WTC11 (cell line): ENCODE data around the gene RPRD1B. TPM values are rescaled to one million over a fixed set of nuclear protein-coding genes. Genes with fewer than 3 reads are reported as not detected.

Experiments
- ATAC-seq: fragments of 200-7000 bp; cut with Tn5 transposase; 2 replicates; pipeline ENCODE4 v1.10.0; 2021; ENCODE audit warnings: mild to moderate bottlenecking, moderate library complexity
- CTCF ChIA-PET: fragments of 300-600 bp; sonication (Branson Sonifier 250); formaldehyde crosslinking; loops from one replicate; lab custom pipeline; 2021; ENCODE audit warnings: antibody characterized with exemption; lab: Charles Lee
- POLR2A ChIA-PET: fragments of 350-600 bp; sonication (Branson Sonifier 250); formaldehyde crosslinking; loops from one replicate; lab custom pipeline; 2021; ENCODE audit warnings: antibody characterized with exemption; lab: Charles Lee
- DNase-seq: peaks from one replicate; pipeline ENCODE4 v3.0.0; 2021; ENCODE audit warnings: low spot score
- H3K27ac Mint-ChIP-seq: 2 replicates; pipeline ENCODE4 v1.8.0; 2021; ENCODE audit warnings: mixed read lengths
- H3K27me3 Mint-ChIP-seq: 2 replicates; pipeline ENCODE4 v1.8.0; 2021; ENCODE audit warnings: low read depth, mild to moderate bottlenecking, moderate library complexity, mixed read lengths
- H3K36me3 Mint-ChIP-seq: 2 replicates; pipeline ENCODE4 v1.8.0; 2021; ENCODE audit warnings: mixed read lengths
- H3K4me1 Mint-ChIP-seq: 2 replicates; pipeline ENCODE4 v1.8.0; 2022; ENCODE audit warnings: mixed read lengths
- H3K4me3 Mint-ChIP-seq: 2 replicates; pipeline ENCODE4 v1.8.0; 2021; ENCODE audit warnings: mild to moderate bottlenecking, moderate library complexity, mixed read lengths
- H3K9me3 Mint-ChIP-seq: 2 replicates; pipeline ENCODE4 v1.8.0; 2021; ENCODE audit warnings: mixed read lengths
- ETV6 ChIP-seq: sonication (generic); formaldehyde crosslinking; IDR thresholded peaks from 2 replicates; pipeline ENCODE4 v1.8.1; 2022; ENCODE audit warnings: mild to moderate bottlenecking, missing genetic modification reagents
- FOXJ3 ChIP-seq: sonication (generic); formaldehyde crosslinking; IDR thresholded peaks from 2 replicates; pipeline ENCODE4 v1.9.0; 2021; ENCODE audit warnings: missing genetic modification reagents, mild to moderate bottlenecking, borderline replicate concordance
- FOXK1 ChIP-seq: sonication (generic); formaldehyde crosslinking; IDR thresholded peaks from 2 replicates; pipeline ENCODE4 v1.8.0; 2022; ENCODE audit warnings: mild to moderate bottlenecking, moderate library complexity, missing genetic modification reagents
- NFATC4 ChIP-seq: fragments of 250-450 bp; sonication (Bioruptor Pico); IDR thresholded peaks from 2 replicates; pipeline ENCODE4 v1.9.0; 2021; ENCODE audit warnings: mild to moderate bottlenecking
- NR2C2 ChIP-seq: sonication (generic); formaldehyde crosslinking; IDR thresholded peaks from 2 replicates; pipeline ENCODE4 v1.8.0; 2022; ENCODE audit warnings: mild to moderate bottlenecking, missing genetic modification reagents
- total RNA-seq: library from RNA; stranded (reverse); gene quantifications from 3 replicates; pipeline ENCODE4 v1.2.3, GENCODE V29; 2021
- TF ChIP-seq, protein P1 (sequence below): sonication (generic); formaldehyde crosslinking; IDR thresholded peaks from 2 replicates; pipeline ENCODE4 v1.8.1; 2023; ENCODE audit warnings: mild to moderate bottlenecking, moderate library complexity, missing genetic modification reagents
- TF ChIP-seq, protein P2 (sequence below): sonication (generic); formaldehyde crosslinking; IDR thresholded peaks from 2 replicates; pipeline ENCODE4 v1.8.0; 2023; ENCODE audit warnings: mild to moderate bottlenecking, missing genetic modification reagents
- TF ChIP-seq, protein P3 (sequence below): fragments of 200-600 bp; IDR thresholded peaks from 2 replicates; pipeline ENCODE4 v1.8.0; 2022; ENCODE audit warnings: antibody characterized with exemption
- TF ChIP-seq, protein P4 (sequence below): sonication (generic); formaldehyde crosslinking; IDR thresholded peaks from 2 replicates; pipeline ENCODE4 v1.8.0; 2022; ENCODE audit warnings: mild to moderate bottlenecking, missing genetic modification reagents
- TF ChIP-seq, protein P5 (sequence below): sonication (generic); formaldehyde crosslinking; conservative IDR thresholded peaks from 2 replicates; pipeline ENCODE4 v1.8.1; 2022; ENCODE audit warnings: mild to moderate bottlenecking, missing genetic modification reagents
- TF ChIP-seq, protein P6 (sequence below): fragments of 250-450 bp; sonication (Bioruptor Pico); IDR thresholded peaks from 2 replicates; pipeline ENCODE4 v1.9.0; 2021; ENCODE audit warnings: mild to moderate bottlenecking, borderline replicate concordance
- TF ChIP-seq, protein P7 (sequence below): sonication (generic); formaldehyde crosslinking; IDR thresholded peaks from 2 replicates; pipeline ENCODE4 v1.8.0; 2022; ENCODE audit warnings: mild to moderate bottlenecking, missing genetic modification reagents

RPRD1B gene
- total RNA-seq, 1 experiment from 2014 or later: 21.4 TPM

DNA sequence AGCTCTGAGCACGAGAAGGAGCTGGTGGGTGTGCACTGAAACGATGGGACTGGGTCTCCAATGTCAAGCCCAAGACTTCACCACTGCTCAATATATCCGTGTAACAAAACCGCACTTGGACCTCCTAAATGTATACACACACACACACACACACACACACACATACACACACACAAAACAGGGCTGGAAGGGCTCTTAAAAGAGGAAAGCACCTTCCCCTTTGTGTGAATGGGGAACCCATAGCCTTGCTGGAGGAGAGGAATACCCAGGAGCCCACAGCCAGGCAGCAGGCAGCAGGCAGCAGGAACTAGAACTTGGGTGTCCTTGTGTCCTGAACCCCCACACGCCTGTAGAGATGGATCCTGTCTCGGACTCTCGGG is 101.7 kb downstream of the RPRD1B start:
- ChIA-PET POLR2A (no interaction called here), CTCF (no interaction called here)
- TF ChIP-seq, protein P1, sequence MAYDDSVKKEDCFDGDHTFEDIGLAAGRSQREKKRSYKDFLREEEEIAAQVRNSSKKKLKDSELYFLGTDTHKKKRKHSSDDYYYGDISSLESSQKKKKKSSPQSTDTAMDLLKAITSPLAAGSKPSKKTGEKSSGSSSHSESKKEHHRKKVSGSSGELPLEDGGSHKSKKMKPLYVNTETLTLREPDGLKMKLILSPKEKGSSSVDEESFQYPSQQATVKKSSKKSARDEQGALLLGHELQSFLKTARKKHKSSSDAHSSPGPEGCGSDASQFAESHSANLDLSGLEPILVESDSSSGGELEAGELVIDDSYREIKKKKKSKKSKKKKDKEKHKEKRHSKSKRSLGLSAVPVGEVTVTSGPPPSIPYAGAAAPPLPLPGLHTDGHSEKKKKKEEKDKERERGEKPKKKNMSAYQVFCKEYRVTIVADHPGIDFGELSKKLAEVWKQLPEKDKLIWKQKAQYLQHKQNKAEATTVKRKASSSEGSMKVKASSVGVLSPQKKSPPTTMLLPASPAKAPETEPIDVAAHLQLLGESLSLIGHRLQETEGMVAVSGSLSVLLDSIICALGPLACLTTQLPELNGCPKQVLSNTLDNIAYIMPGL (CRISPR knock-in tag): no peak
- TF ChIP-seq, protein P2, sequence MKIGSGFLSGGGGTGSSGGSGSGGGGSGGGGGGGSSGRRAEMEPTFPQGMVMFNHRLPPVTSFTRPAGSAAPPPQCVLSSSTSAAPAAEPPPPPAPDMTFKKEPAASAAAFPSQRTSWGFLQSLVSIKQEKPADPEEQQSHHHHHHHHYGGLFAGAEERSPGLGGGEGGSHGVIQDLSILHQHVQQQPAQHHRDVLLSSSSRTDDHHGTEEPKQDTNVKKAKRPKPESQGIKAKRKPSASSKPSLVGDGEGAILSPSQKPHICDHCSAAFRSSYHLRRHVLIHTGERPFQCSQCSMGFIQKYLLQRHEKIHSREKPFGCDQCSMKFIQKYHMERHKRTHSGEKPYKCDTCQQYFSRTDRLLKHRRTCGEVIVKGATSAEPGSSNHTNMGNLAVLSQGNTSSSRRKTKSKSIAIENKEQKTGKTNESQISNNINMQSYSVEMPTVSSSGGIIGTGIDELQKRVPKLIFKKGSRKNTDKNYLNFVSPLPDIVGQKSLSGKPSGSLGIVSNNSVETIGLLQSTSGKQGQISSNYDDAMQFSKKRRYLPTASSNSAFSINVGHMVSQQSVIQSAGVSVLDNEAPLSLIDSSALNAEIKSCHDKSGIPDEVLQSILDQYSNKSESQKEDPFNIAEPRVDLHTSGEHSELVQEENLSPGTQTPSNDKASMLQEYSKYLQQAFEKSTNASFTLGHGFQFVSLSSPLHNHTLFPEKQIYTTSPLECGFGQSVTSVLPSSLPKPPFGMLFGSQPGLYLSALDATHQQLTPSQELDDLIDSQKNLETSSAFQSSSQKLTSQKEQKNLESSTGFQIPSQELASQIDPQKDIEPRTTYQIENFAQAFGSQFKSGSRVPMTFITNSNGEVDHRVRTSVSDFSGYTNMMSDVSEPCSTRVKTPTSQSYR (CRISPR knock-in tag): no peak
- TF ChIP-seq FOXK1 (CRISPR knock-in tag) (no peak), NFATC4 (no peak), FOXJ3 (CRISPR knock-in tag) (no peak), NR2C2 (CRISPR knock-in tag) (no peak)
- TF ChIP-seq, protein P3, sequence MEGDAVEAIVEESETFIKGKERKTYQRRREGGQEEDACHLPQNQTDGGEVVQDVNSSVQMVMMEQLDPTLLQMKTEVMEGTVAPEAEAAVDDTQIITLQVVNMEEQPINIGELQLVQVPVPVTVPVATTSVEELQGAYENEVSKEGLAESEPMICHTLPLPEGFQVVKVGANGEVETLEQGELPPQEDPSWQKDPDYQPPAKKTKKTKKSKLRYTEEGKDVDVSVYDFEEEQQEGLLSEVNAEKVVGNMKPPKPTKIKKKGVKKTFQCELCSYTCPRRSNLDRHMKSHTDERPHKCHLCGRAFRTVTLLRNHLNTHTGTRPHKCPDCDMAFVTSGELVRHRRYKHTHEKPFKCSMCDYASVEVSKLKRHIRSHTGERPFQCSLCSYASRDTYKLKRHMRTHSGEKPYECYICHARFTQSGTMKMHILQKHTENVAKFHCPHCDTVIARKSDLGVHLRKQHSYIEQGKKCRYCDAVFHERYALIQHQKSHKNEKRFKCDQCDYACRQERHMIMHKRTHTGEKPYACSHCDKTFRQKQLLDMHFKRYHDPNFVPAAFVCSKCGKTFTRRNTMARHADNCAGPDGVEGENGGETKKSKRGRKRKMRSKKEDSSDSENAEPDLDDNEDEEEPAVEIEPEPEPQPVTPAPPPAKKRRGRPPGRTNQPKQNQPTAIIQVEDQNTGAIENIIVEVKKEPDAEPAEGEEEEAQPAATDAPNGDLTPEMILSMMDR: no peak
- TF ChIP-seq, protein P4, sequence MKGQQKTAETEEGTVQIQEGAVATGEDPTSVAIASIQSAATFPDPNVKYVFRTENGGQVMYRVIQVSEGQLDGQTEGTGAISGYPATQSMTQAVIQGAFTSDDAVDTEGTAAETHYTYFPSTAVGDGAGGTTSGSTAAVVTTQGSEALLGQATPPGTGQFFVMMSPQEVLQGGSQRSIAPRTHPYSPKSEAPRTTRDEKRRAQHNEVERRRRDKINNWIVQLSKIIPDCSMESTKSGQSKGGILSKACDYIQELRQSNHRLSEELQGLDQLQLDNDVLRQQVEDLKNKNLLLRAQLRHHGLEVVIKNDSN (CRISPR knock-in tag): no peak
- TF ChIP-seq, protein P5, sequence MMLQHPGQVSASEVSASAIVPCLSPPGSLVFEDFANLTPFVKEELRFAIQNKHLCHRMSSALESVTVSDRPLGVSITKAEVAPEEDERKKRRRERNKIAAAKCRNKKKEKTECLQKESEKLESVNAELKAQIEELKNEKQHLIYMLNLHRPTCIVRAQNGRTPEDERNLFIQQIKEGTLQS (CRISPR knock-in tag): no peak
- TF ChIP-seq, protein P6, sequence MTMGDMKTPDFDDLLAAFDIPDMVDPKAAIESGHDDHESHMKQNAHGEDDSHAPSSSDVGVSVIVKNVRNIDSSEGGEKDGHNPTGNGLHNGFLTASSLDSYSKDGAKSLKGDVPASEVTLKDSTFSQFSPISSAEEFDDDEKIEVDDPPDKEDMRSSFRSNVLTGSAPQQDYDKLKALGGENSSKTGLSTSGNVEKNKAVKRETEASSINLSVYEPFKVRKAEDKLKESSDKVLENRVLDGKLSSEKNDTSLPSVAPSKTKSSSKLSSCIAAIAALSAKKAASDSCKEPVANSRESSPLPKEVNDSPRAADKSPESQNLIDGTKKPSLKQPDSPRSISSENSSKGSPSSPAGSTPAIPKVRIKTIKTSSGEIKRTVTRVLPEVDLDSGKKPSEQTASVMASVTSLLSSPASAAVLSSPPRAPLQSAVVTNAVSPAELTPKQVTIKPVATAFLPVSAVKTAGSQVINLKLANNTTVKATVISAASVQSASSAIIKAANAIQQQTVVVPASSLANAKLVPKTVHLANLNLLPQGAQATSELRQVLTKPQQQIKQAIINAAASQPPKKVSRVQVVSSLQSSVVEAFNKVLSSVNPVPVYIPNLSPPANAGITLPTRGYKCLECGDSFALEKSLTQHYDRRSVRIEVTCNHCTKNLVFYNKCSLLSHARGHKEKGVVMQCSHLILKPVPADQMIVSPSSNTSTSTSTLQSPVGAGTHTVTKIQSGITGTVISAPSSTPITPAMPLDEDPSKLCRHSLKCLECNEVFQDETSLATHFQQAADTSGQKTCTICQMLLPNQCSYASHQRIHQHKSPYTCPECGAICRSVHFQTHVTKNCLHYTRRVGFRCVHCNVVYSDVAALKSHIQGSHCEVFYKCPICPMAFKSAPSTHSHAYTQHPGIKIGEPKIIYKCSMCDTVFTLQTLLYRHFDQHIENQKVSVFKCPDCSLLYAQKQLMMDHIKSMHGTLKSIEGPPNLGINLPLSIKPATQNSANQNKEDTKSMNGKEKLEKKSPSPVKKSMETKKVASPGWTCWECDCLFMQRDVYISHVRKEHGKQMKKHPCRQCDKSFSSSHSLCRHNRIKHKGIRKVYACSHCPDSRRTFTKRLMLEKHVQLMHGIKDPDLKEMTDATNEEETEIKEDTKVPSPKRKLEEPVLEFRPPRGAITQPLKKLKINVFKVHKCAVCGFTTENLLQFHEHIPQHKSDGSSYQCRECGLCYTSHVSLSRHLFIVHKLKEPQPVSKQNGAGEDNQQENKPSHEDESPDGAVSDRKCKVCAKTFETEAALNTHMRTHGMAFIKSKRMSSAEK (CRISPR knock-in tag): no peak
- no peak overlapping the region for H3K27ac Mint-ChIP-seq
- ATAC-seq (no peak), DNase-seq (no peak)
- peaks cover 15% of the 10 kb centered on the region for H3K4me1 Mint-ChIP-seq
- no peaks in the 10 kb centered on the region for H3K9me3 Mint-ChIP-seq
- H3K27me3 Mint-ChIP-seq: no peaks in the 10 kb centered on the region
- no peaks in the 10 kb centered on the region for H3K36me3 Mint-ChIP-seq
- no peak overlapping the region for H3K4me3 Mint-ChIP-seq

DNA sequence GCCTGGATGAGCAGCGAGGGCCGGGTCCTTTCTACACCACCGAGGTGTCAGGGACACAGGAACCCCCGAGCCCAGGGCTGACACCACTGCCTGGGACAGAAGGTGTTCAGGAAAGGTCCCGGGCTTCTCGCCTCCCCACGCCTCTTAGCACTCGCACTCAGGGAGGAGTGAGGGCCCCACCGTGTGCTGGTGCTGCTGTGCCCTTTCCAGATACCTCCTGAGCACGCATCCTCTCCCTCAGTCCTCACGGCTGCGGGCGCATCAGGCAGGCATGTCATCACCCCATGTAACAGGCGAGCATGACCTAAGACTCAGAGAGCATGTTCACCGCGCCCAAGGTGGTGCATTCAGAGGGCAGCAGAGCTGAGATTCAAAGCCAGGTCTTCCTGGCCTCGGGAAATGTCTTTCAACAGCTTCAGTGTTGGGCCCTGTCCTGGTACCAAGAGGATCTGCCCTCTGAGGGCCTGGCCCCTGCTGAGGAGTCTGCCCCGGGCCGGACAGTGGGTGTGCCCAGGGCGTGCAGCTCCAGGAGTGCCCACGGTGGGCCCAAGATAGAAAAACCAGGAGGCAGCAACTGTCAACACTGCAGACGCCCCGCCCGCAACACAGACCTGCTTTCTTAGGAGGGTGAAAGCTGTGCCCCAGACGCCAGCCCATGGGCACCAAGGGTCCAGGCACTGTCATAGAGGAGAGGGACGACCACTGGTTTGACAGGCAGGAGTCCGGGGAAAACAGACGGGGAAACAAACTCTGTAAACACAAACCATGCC is 102.3 kb downstream of the RPRD1B start:
- ChIA-PET CTCF (interaction anchor here (0.9 kb wide), 1 partner anchor 62 kb away, joined by 4 read pairs; no protein-coding TSS in a partner anchor), POLR2A (no interaction called here)
- Mint-ChIP-seq H3K27me3 (no peaks in the 10 kb centered on the region), H3K4me3 (no peak overlapping the region), H3K36me3 (no peaks in the 10 kb centered on the region), H3K4me1 (peaks cover 16% of the 10 kb centered on the region), H3K27ac (no peak overlapping the region), H3K9me3 (no peaks in the 10 kb centered on the region)
- ATAC-seq (no peak), DNase-seq (peak; percentile 7)
- TF ChIP-seq ETV6 (CRISPR knock-in tag): no peak
- TF ChIP-seq, protein P7, sequence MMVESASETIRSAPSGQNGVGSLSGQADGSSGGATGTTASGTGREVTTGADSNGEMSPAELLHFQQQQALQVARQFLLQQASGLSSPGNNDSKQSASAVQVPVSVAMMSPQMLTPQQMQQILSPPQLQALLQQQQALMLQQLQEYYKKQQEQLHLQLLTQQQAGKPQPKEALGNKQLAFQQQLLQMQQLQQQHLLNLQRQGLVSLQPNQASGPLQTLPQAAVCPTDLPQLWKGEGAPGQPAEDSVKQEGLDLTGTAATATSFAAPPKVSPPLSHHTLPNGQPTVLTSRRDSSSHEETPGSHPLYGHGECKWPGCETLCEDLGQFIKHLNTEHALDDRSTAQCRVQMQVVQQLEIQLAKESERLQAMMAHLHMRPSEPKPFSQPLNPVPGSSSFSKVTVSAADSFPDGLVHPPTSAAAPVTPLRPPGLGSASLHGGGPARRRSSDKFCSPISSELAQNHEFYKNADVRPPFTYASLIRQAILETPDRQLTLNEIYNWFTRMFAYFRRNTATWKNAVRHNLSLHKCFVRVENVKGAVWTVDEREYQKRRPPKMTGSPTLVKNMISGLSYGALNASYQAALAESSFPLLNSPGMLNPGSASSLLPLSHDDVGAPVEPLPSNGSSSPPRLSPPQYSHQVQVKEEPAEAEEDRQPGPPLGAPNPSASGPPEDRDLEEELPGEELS (CRISPR knock-in tag): no peak
